HG03280 (cell line): ENCODE data around the gene MDH2.
"Not testable (repeated sequence)": the region's sequence is repeated elsewhere in the genome, so short reads cannot be mapped to it uniquely, and the experiment has no call there.

Experiments
- ATAC-seq: cut with Tn5 transposase; IDR thresholded peaks from one replicate; pipeline ENCODE4 v1.9.1; 2021; ENCODE audit warnings: mild to moderate bottlenecking, moderate library complexity; ENCODE audit not compliant: unreplicated experiment

The MDH2 gene

GRCh38 chr7:76047305-76047810, 548 bp upstream of the MDH2 start:
- ATAC-seq, result peak; percentile 12

- no peak for ATAC-seq
These were observed 722 bp downstream of the MDH2 start for GRCh38 chr7:76048668-76048988.

GRCh38 chr7:76049295-76049694, 1.4 kb downstream of the MDH2 start:
- ATAC-seq, result no peak

GRCh38 chr7:76050545-76050944, 2.6 kb downstream of the MDH2 start:
- no peak for ATAC-seq

- no peak for ATAC-seq
These were observed 3.9 kb downstream of the MDH2 start for GRCh38 chr7:76051840-76052239.

GRCh38 chr7:76052681-76053080, 4.8 kb downstream of the MDH2 start:
- not testable (repeated sequence) for ATAC-seq

GRCh38 chr7:76053461-76053860, 5.6 kb downstream of the MDH2 start:
- ATAC-seq, result no peak

GRCh38 chr7:76054123-76055120, 6.5 kb downstream of the MDH2 start:
- no peak for ATAC-seq

- no peak for ATAC-seq
These were observed 8.3 kb downstream of the MDH2 start for GRCh38 chr7:76056241-76056640.

GRCh38 chr7:76057103-76057812, 9.4 kb downstream of the MDH2 start:
- no peak for ATAC-seq

- no peak for ATAC-seq
These were observed 9.9 kb downstream of the MDH2 start for GRCh38 chr7:76057813-76058145.

GRCh38 chr7:76058745-76059144, 10.8 kb downstream of the MDH2 start:
- not testable (repeated sequence) for ATAC-seq

- no peak for ATAC-seq
These were observed 12.9 kb downstream of the MDH2 start for GRCh38 chr7:76060842-76061241.

- no peak for ATAC-seq
These were observed 14.3 kb downstream of the MDH2 start for GRCh38 chr7:76062254-76062653.

GRCh38 chr7:76063114-76063513, 15.2 kb downstream of the MDH2 start:
- no peak for ATAC-seq

GRCh38 chr7:76063525-76063924, 15.6 kb downstream of the MDH2 start:
- no peak for ATAC-seq

- no peak for ATAC-seq
These were observed 16.5 kb downstream of the MDH2 start for GRCh38 chr7:76064208-76064970.

- no peak for ATAC-seq
These were observed 17.2 kb downstream of the MDH2 start for GRCh38 chr7:76065016-76065612.

GRCh38 chr7:76066716-76067503, 19.0 kb downstream of the MDH2 start:
- no peak for ATAC-seq

- no peak for ATAC-seq
These were observed 21.3 kb downstream of the MDH2 start for GRCh38 chr7:76069238-76069638.
